Immature natural killer cell (primary cell): Measurements from ENCODE around the gene TMEM88. TPM values are rescaled to one million over a fixed set of nuclear protein-coding genes. Genes with fewer than 3 reads are reported as not detected.

Source experiments
- DNase-seq, 3 donors: peaks; one replicate each; pipeline ENCODE4 v3.0.0; 2022; ENCODE audit warnings: mixed read lengths in 1 of 3
- H3K27ac Mint-ChIP-seq, 6 donors: one replicate each; pipeline ENCODE4 v1.8.0; 2020; ENCODE audit warnings: mixed read lengths in 6 of 6, mild to moderate bottlenecking in 5 of 6, inconsistent platforms in 4 of 6, moderate library complexity in 3 of 6
- H3K27me3 Mint-ChIP-seq, 3 donors: one replicate each; pipeline ENCODE4 v1.8.0; 2020 to 2021; ENCODE audit warnings: low read depth in 3 of 3, mild to moderate bottlenecking in 3 of 3, mixed read lengths in 3 of 3, moderate library complexity in 3 of 3, inconsistent platforms in 1 of 3
- H3K36me3 Mint-ChIP-seq, 3 donors: one replicate each; pipeline ENCODE4 v1.8.0; 2020; ENCODE audit warnings: mixed read lengths in 3 of 3, inconsistent platforms in 2 of 3, mild to moderate bottlenecking in 2 of 3
- H3K4me1 Mint-ChIP-seq, 2 donors: one replicate each; pipeline ENCODE4 v1.8.0; 2020; ENCODE audit warnings: inconsistent platforms in 2 of 2, mild to moderate bottlenecking in 2 of 2, mixed read lengths in 2 of 2, moderate library complexity in 1 of 2
- H3K4me3 Mint-ChIP-seq, 5 donors: one replicate each; pipeline ENCODE4 v1.8.0; 2020; ENCODE audit warnings: mild to moderate bottlenecking in 5 of 5, mixed read lengths in 5 of 5, inconsistent platforms in 3 of 5, moderate library complexity in 3 of 5
- H3K9me3 Mint-ChIP-seq, 6 donors: one replicate each; pipeline ENCODE4 v1.8.0; 2020; ENCODE audit warnings: mild to moderate bottlenecking in 6 of 6, mixed read lengths in 6 of 6, inconsistent platforms in 4 of 6, moderate library complexity in 3 of 6
- polyA plus RNA-seq, 3 donors: library from polyadenylated mRNA; unstranded; fragments of 300-500 nt; fragmentation: Illumina TruSeq; gene quantifications; one replicate each; pipeline ENCODE4 v1.2.3, GENCODE V29; 2021

Gene TMEM88
- polyA plus RNA-seq, 3 donors from 2014 or later = not detected

DNA sequence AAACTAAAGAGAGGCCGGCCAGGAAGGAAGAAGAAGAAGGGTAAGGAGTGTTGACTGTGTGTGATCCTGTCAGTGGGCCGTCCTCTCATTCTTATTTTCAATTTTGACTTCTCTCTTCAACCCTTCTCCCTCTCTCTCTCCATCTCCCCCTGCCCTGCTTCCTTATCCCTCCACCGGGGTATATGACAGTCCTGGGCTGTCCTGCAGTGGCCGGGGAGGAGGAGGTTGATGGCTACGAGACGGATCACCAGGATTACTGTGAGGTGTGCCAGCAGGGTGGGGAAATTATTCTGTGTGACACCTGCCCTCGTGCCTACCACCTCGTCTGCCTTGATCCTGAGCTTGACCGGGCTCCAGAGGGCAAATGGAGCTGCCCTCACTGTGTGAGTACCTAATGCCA is 39.4 kb downstream of the TMEM88 start:
- H3K27me3 Mint-ChIP-seq = peaks cover 0 to 2% (median 0%) of the 10 kb centered on the region in 3 donors
- H3K4me1 Mint-ChIP-seq = peaks cover 6 to 10% of the 10 kb centered on the region in 2 donors
- no peaks in the 10 kb centered on the region for H3K9me3 Mint-ChIP-seq
- peaks cover 29 to 58% (median 31%) of the 10 kb centered on the region in 3 donors for H3K36me3 Mint-ChIP-seq
- H3K27ac Mint-ChIP-seq = no peak overlapping the region
- no peak overlapping the region for H3K4me3 Mint-ChIP-seq
- no peak for DNase-seq

GRCh38 chr17:7894866-7895265 is 40.0 kb downstream of the TMEM88 start:
- no peaks in the 10 kb centered on the region for H3K9me3 Mint-ChIP-seq
- H3K27me3 Mint-ChIP-seq = no peaks in the 10 kb centered on the region
- peaks cover 6 to 8% of the 10 kb centered on the region in 2 donors for H3K4me1 Mint-ChIP-seq
- H3K27ac Mint-ChIP-seq = peak overlapping the region in 1 of 6 donors; percentile 29
- H3K36me3 Mint-ChIP-seq = peaks cover 34 to 65% (median 35%) of the 10 kb centered on the region in 3 donors
- no peak for DNase-seq
- H3K4me3 Mint-ChIP-seq = no peak overlapping the region

GRCh38 chr17:7897090-7897489 is 42.2 kb downstream of the TMEM88 start:
- Mint-ChIP-seq H3K27ac (peak overlapping the region in 1 of 6 donors; percentile 68), H3K4me3 (no peak overlapping the region), H3K9me3 (no peaks in the 10 kb centered on the region), H3K36me3 (peaks cover 40 to 74% (median 44%) of the 10 kb centered on the region in 3 donors), H3K27me3 (no peaks in the 10 kb centered on the region), H3K4me1 (peaks cover 5 to 6% of the 10 kb centered on the region in 2 donors)
- DNase-seq = no peak

GRCh38 chr17:7897773-7898172 is 42.9 kb downstream of the TMEM88 start:
- peaks cover 5 to 6% of the 10 kb centered on the region in 2 donors for H3K4me1 Mint-ChIP-seq
- H3K27ac Mint-ChIP-seq = peak overlapping the region in 5 of 6 donors; percentile 22 to 68 (median 40)
- no peaks in the 10 kb centered on the region for H3K27me3 Mint-ChIP-seq
- peak; percentile 27 to 36 (median 28) for DNase-seq
- H3K9me3 Mint-ChIP-seq = no peaks in the 10 kb centered on the region
- peaks cover 40 to 77% (median 48%) of the 10 kb centered on the region in 3 donors for H3K36me3 Mint-ChIP-seq
- no peak overlapping the region for H3K4me3 Mint-ChIP-seq

DNA sequence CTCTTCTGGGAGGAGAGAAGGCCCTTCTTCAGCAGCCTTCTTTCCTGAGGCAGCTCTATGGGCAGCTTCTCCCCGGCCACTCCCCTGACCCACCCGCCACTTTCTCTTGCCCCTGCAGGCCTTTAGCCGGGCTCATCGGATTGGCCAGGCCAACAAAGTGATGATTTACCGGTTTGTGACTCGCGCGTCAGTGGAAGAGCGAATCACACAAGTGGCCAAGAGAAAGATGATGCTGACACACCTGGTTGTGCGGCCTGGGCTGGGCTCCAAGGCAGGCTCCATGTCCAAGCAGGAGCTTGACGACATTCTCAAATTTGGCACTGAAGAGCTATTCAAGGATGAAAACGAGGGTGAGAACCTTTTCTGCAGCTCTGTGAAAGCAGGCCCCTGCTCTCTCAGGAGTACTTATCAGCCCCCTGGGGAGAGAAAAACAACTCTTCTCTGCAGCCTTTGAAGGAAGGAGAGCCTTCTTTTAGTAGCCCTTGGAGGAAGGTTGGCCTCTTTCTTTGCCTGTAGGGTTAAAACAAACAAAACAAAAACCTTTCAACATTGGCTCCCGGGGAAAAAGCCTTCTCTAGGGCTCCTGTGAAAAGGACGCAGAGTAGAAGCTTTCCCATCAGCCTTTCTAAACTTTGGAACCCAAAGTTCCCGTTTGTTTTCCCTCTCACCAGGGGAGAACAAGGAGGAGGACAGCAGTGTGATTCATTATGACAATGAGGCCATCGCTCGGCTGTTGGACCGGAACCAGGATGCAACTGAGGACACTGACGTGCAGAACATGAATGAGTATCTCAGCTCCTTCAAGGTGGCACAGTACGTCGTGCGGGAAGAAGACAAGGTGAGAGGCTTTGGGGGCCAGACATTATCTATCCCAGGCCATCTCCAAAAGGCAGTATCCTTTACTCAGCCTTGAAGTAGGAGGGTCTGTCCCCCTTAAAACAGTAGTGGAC is 48.6 kb downstream of the TMEM88 start:
- H3K4me3 Mint-ChIP-seq = no peak overlapping the region

More for the DNA sequence above, 48.6 kb downstream of the TMEM88 start:
- H3K36me3 Mint-ChIP-seq = peaks cover 37 to 80% (median 41%) of the 10 kb centered on the region in 3 donors
- peaks cover 0 to 2% (median 2%) of the 10 kb centered on the region in 3 donors for H3K27me3 Mint-ChIP-seq
- H3K27ac Mint-ChIP-seq = peak overlapping the region in 1 of 6 donors; percentile 31
- no peaks in the 10 kb centered on the region for H3K4me1 Mint-ChIP-seq
- DNase-seq = no peak
- H3K9me3 Mint-ChIP-seq = peaks cover 0 to 2% (median 0%) of the 10 kb centered on the region in 6 donors

Other genes with a start within 250 kb of the TMEM88 start
- 10 to 100 TPM in 2 of 3 donors, 1 to 10 TPM in 1; 8.3 to 25.1 (median 10.4) TPM for gene FXR2, start 240.2 kb upstream of the TMEM88 start, polyA plus RNA-seq
- gene SAT2, start 227.2 kb upstream of the TMEM88 start, polyA plus RNA-seq = 10 to 100 TPM; 33.9 to 39.1 (median 35.4) TPM
- not detected for gene SHBG, start 224.9 kb upstream of the TMEM88 start, polyA plus RNA-seq
- not detected for gene ATP1B2, start 204.1 kb upstream of the TMEM88 start, polyA plus RNA-seq
- gene TP53, start 167.6 kb upstream of the TMEM88 start, polyA plus RNA-seq = 10 to 100 TPM; 17.0 to 39.7 (median 18.7) TPM
- gene WRAP53, start 166.6 kb upstream of the TMEM88 start, polyA plus RNA-seq = 10 to 100 TPM; 18.5 to 24.8 (median 18.7) TPM
- gene EFNB3, start 149.9 kb upstream of the TMEM88 start, polyA plus RNA-seq = not detected
- under 1 TPM in 1 of 3 donors, not detected in 2; 0.26 TPM for gene DNAH2, start 137.3 kb upstream of the TMEM88 start, polyA plus RNA-seq
- gene KDM6B, start 20.8 kb upstream of the TMEM88 start, polyA plus RNA-seq = under 1 TPM in 2 of 3 donors, not detected in 1; 0.03 to 0.40 TPM
- 100 to 1,000 TPM; 131 to 346 (median 177) TPM for gene NAA38, start 2.5 kb downstream of the TMEM88 start, polyA plus RNA-seq
- gene CYB5D1, start 2.9 kb downstream of the TMEM88 start, polyA plus RNA-seq = 1 to 10 TPM in 2 of 3 donors, not detected in 1; 2.9 to 3.7 TPM
- gene CHD3, start 33.7 kb downstream of the TMEM88 start, polyA plus RNA-seq = 10 to 100 TPM in 1 of 3 donors, 1 to 10 TPM in 1, under 1 TPM in 1; 0.72 to 19.6 (median 3.5) TPM
- gene RNF227, start 61.2 kb downstream of the TMEM88 start, polyA plus RNA-seq = 1 to 10 TPM; 1.9 to 3.3 (median 2.7) TPM
- under 1 TPM in 2 of 3 donors, not detected in 1; 0.15 to 0.26 TPM for gene KCNAB3, start 74.8 kb downstream of the TMEM88 start, polyA plus RNA-seq
- gene TRAPPC1, start 76.9 kb downstream of the TMEM88 start, polyA plus RNA-seq = 100 to 1,000 TPM; 233 to 379 (median 288) TPM
- gene CNTROB, start 77.1 kb downstream of the TMEM88 start, polyA plus RNA-seq = 10 to 100 TPM in 1 of 3 donors, 1 to 10 TPM in 2; 1.8 to 14.4 (median 8.3) TPM
- not detected for gene GUCY2D, start 147.5 kb downstream of the TMEM88 start, polyA plus RNA-seq
- gene ALOX15B, start 184.0 kb downstream of the TMEM88 start, polyA plus RNA-seq = not detected
- gene ALOX12B, start 232.7 kb downstream of the TMEM88 start, polyA plus RNA-seq = under 1 TPM in 1 of 3 donors, not detected in 2; 0.17 TPM